Measurements from ENCODE around the gene CEP112.

The CEP112 gene

DNA sequence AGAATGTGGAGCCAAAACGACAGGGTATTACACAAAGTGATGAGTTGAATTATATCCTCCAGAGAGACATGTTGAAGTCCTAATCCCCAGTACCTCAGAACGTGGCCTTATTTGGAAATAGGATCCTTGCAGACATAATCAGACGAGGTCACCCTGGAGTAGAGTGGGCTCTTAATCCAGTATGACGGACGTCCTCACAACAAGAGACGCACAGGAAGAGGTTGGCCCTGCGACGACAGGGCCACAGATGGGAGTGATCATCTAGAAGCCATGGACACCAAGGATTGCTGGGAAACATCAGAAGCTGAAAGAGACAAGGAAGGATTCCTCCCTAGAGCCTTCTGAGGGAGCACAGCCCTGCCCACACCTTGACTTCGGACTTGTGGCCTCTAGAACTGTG lies 488.0 kb downstream of the CEP112 start:
- no peak for DNase-seq (ENCODE audit: low spot score)
- in situ Hi-C loops (cut with MboI; ENCODE audit: low pct_unique_long_range_greater_than_20kb, low sequenced_read_pairs, unreplicated experiment) = no loop called here
- TF ChIP-seq, protein P1, sequence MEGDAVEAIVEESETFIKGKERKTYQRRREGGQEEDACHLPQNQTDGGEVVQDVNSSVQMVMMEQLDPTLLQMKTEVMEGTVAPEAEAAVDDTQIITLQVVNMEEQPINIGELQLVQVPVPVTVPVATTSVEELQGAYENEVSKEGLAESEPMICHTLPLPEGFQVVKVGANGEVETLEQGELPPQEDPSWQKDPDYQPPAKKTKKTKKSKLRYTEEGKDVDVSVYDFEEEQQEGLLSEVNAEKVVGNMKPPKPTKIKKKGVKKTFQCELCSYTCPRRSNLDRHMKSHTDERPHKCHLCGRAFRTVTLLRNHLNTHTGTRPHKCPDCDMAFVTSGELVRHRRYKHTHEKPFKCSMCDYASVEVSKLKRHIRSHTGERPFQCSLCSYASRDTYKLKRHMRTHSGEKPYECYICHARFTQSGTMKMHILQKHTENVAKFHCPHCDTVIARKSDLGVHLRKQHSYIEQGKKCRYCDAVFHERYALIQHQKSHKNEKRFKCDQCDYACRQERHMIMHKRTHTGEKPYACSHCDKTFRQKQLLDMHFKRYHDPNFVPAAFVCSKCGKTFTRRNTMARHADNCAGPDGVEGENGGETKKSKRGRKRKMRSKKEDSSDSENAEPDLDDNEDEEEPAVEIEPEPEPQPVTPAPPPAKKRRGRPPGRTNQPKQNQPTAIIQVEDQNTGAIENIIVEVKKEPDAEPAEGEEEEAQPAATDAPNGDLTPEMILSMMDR (IDR thresholded peaks at IDR 0.05; ENCODE audit: extremely low read depth, insufficient read depth, missing control alignments) = no peak

DNA sequence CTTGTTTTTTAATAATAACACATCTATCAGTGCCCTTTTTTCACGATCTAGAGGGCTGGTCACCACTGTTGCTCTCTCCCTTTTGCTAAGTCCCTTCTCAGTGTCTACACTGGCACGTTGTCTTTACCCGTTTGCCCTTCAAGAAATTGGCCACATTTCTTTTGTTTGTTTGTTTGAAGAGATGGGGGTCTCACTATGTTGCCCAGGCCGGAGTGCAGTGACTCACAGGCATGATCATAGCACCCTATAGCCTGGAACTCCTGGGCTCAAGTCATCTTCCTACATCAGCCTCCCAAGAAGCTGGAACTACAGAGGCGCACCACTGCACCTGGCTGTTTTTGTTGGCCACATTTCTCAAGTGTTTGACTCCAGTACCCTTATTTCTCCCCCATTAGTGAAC lies 492.5 kb downstream of the CEP112 start:
- TF ChIP-seq, protein P1 (IDR thresholded peaks at IDR 0.05; ENCODE audit: extremely low read depth, insufficient read depth, missing control alignments) = no peak
- DNase-seq (ENCODE audit: low spot score) = no peak
- in situ Hi-C loops (cut with MboI; ENCODE audit: low pct_unique_long_range_greater_than_20kb, low sequenced_read_pairs, unreplicated experiment) = no loop called here

DNA sequence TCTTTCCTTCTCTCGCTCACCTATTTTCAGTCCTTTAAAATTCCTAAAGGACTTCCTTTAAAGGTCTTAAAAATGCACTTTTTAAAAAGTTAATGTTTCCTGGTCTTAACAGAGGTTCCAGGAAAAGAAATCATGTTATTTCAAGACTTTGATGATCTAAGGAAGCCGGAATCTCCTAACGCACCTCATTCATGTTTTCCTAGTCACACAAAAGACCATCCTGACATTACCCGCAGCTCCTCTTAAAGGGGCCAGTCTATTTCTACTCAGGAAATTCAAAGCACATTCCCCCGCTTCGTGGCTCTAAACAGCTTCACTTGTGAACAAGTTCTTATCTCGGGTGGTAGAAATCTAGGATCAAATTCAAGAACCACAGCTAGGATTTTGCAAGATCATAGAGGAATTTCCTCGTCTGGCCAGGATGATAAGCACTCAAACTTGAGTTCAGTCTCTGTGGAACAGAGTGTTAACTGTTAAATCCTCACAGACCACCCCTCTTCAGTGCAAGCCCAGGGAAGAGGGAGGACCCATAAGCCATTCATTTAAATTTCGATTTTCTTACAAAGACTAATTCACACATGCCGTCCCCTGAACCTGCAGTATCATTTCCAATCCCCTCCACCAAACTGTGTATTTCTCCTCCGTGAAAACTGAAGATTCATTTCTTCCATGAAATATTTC lies 493.4 kb downstream of the CEP112 start:
- no peak for DNase-seq (ENCODE audit: low spot score)
- TF ChIP-seq, protein P1 (IDR thresholded peaks at IDR 0.05; ENCODE audit: extremely low read depth, insufficient read depth, missing control alignments) = no peak
- in situ Hi-C loops (cut with MboI; ENCODE audit: low pct_unique_long_range_greater_than_20kb, low sequenced_read_pairs, unreplicated experiment) = no loop called here

DNA sequence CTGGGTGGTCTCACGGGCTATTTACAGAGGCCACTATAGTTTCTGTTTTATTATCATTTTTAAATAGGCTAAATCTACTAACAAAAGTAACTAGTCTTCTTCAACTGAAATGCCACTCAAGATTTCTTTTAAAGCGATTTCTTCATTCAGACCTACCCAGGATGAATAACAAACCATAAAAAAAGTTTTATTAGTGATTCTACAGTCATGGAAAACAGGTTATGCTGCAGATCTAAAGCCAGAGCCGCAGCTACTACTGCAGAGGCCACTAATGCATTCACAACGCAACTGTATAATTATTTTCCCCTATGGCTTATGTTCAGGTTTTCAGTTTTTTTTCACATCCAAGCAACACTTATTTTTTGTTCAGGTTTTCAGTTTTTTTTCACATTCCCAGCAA lies 494.3 kb downstream of the CEP112 start:
- in situ Hi-C loops (cut with MboI; ENCODE audit: low pct_unique_long_range_greater_than_20kb, low sequenced_read_pairs, unreplicated experiment) = no loop called here

DNA sequence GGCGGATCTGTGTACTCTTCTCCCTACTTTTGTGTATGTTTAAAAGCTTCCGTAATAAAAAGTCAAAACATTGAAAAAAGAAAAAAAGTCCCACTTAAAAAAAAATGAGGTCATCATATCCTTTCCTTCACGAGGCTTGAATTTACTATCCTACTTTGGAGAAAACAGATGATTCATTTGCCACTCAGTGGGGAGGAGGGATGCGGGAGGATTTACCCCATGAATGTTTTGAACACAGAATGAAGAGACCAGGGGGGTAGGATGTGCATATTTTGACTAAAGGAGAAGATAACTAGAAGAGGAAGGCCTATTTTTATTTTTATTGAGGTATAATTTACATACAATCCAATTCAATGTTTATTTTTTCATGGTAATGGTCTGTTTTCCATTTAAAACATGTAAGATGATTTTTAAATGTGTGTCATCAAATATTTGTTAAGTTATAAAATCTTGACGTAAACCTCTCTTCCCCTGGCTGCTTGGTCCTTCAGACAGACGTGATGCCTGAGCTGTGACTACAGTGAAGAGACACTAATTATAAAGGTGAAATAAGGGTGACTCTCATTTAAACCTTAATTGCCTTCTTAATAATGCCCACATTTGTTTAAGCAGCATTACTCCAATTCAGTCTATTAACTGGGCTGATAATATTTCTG lies 495.1 kb downstream of the CEP112 start:
- no peak for DNase-seq (ENCODE audit: low spot score)
- in situ Hi-C loops (cut with MboI; ENCODE audit: low pct_unique_long_range_greater_than_20kb, low sequenced_read_pairs, unreplicated experiment) = no loop called here
- TF ChIP-seq, protein P1 (IDR thresholded peaks at IDR 0.05; ENCODE audit: extremely low read depth, insufficient read depth, missing control alignments) = no peak

More for the DNA sequence above, 494.3 kb downstream of the CEP112 start:
- TF ChIP-seq, protein P1 (IDR thresholded peaks at IDR 0.05; ENCODE audit: extremely low read depth, insufficient read depth, missing control alignments) = no peak
- no peak for DNase-seq (ENCODE audit: low spot score)

DNA sequence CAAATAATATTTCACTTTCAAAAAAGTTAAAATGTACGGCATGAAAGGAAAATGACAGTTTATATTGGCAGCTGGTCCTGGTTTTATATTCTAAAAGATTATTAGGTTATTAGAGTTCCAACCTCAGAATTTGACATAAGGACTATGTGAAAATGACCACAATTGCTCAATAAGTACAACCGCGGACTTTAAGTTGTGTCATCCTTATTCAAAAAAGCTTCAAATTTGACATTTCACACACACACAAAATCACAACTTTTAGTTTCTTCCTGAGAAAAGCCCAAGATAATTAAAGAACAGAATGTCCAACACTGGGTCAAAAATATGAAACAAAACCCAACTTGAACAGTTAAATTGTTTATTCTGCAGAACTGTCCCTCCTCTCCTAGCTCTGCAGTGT lies 497.3 kb downstream of the CEP112 start:
- TF ChIP-seq, protein P1 (IDR thresholded peaks at IDR 0.05; ENCODE audit: extremely low read depth, insufficient read depth, missing control alignments) = no peak

More for the DNA sequence above, 497.3 kb downstream of the CEP112 start:
- no peak for DNase-seq (ENCODE audit: low spot score)
- in situ Hi-C loops (cut with MboI; ENCODE audit: low pct_unique_long_range_greater_than_20kb, low sequenced_read_pairs, unreplicated experiment) = no loop called here

Measured in GM13977 (cell line).